GM18505 (cell line): ENCODE results near the gene FHOD3.
A peak's percentile ranks its signal among the peaks of the same experiment; 100 is the strongest.
"Not testable (repeated sequence)": the region's sequence is repeated elsewhere in the genome, so short reads cannot be mapped to it uniquely, and the experiment has no call there.

Source experiments
- ATAC-seq: cut with Tn5 transposase; IDR thresholded peaks from one replicate; pipeline ENCODE4 v1.9.1; 2021; ENCODE audit not compliant: unreplicated experiment
- POLR2A ChIP-seq: IDR thresholded peaks from 4 replicates; pipeline ENCODE4 v1.6.1; 2011; ENCODE audit warnings: borderline replicate concordance; ENCODE audit not compliant: insufficient read depth, insufficient read length; ENCODE audit errors: extremely low read depth

FHOD3 gene

DNA sequence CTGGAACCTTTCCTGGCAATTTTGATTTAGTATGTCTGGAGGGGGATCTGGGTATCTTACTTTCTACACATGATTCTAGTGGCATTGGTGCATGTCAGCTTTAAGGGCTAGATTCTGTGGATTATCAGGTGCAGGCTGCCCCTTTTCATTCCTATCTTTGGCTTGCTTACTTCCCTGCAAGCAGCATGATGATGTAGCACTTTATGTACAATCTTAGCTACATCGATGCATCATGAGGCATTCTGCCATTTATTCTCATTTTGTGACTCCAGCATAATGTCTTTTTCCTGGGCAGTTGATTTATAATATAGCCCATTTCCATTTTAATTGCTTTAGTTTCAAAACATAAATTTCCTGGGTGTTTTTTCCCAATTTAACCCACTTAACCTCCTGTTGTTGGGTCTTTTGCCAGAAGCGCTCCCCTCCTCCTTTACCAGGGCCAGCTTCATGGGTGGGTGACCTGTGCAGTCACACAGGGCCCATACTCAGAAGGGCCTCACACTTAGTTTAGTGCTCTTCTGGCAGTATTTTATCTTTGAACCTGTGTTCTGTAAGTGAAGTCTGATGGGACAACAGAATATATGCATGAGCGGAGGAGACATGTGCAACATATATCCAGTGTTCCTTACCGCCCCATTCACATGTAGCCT is 495.2 kb downstream of the FHOD3 start:
- no peak for TF ChIP-seq POLR2A
- no peak for ATAC-seq

DNA sequence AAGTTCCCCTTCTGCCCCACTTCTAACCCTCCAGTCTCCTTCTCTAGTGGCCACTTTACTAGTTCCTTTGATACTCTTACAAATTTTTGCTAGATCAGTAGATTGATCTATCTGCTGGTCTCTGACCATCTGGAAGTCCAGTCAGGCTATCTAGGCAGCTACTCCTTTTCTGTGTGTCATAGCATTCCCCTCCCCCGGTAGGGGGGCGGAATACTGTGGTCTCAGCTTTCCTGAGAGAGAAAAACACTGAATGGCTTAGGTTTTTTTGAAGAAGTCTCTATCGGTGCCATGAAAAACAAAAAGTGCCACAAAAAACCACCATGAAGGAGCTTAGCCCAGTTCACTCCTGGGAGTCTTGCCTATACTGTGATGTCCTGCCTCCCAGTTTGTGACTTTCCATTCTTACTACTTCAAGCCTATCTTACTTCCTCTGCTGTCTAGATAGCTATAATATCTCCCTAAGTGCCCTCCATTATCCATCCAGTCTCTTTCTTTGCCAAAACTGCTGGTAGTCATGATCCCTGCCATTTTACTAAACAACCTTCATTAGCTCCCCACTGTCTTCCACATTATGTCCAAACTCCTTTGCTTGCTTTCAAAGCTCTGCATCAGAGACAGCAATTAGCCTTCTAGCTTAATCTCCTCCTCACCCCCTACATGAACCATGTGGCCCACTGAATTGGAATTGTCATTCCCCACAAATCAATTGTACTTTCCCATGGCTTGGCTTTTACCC is 501.4 kb downstream of the FHOD3 start:
- ATAC-seq: no peak
- no peak for TF ChIP-seq POLR2A

DNA sequence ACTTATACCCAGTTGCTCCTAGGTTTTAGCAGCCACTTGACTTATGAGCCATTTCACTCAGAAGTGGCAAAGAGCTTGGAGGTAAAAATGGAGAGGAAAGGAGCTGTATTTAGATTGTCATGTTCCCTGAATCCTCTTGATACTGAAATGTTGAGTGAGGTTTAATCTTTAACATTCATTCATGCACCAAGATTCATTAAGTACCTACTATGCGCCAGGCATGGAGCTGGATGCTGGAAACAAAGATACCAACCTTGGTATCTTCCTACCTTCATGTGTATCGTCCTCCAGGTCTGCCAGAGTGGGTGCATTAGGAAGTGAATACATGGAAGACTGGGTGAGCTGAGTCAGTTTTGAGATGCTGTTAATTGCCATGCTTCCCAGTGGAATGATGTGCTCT is 507.6 kb downstream of the FHOD3 start:
- TF ChIP-seq POLR2A: no peak
- ATAC-seq: no peak

DNA sequence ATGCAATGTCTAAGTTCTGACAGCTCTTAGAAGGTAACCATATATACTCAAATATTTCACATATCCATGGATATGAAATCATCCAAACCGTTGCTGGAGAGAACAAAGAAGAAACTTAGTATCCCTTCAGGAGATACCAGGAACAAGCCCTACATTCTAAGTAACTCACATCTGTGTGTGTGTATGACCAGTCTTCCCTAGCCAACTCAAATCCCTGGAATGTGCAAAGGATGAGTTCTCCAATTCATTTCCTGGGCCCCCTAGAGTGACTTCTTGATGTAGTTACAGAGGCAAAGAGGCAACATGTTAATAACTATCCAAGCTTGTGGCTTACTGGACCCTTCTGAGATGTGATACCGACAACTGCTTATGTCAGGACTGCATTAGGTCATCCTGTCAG is 511.2 kb downstream of the FHOD3 start:
- no peak for ATAC-seq
- no peak for TF ChIP-seq POLR2A

DNA sequence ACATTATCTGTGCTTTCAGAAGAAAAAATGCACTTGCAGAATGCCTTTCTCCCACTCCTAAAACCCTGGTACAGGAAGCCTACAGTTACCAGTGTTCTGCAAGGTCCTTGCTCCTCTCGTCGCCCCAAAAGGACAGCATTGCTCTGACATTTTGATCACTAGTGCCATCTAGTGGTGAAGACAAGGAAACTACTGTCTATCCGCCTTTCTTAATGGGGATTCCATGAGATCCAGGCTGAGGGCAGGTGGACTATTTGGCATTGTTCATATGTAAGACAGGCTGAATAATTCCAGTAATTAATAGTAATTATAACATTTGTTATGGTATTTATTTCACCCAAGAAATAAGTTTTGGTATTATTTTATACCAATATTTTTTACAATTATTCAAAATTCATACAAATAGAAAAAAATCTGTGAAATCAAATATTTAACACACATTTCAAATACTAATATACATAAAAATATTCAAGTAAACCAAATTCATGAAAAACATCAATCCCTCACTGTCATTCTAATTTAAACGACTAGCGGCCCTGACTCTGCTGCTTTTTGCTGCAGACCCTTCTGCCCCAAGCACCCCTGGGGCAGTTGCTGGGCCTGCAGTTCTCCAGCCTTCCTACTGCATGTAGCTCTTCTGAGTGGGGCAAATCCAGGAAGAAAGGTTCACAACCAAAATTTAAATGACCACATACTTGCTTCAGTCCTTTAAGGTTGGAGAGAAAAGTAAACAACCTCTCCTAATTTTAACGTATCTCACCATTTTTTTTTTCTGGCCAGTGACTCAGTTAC is 512.3 kb downstream of the FHOD3 start:
- no peak for TF ChIP-seq POLR2A
- ATAC-seq: peak; percentile 96

DNA sequence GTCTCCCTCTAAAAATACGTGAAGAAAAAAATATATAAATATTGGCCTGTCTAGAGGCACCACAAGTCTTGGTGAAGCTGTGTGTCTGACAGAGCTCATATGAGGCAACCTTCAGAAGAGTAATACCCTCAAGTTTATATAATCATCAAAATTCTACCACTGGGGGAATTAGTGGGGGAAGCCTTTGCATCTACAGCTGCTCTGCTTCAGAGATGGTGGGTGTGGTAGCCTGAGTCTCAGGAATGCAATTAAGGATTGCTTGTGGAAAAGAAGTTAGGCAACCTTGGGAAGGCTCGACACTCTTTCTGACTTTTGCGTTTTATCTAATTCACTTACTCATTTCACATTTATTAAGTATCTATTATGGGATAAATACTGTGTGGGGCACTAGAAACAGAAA is 513.9 kb downstream of the FHOD3 start:
- no peak for TF ChIP-seq POLR2A
- ATAC-seq: no peak

DNA sequence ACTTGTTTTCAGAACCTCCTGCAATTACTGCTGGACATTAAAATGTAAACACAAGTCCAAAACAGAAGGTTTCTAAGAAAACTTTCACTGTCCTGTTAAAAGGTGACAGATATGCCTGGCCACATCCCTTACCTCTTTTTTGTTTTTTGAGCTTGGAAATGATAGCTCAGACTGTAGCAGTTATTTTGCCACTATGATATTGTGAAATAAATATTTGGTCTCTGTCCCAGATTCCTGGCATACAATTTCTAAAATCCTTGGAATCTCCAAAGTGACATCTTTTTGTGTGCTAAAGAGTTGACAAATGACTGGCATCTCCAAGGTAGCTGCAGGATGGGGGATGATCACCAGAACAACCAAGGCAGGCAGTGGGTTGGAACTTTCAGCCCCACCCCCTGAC is 514.4 kb downstream of the FHOD3 start:
- no peak for TF ChIP-seq POLR2A
- no peak for ATAC-seq

DNA sequence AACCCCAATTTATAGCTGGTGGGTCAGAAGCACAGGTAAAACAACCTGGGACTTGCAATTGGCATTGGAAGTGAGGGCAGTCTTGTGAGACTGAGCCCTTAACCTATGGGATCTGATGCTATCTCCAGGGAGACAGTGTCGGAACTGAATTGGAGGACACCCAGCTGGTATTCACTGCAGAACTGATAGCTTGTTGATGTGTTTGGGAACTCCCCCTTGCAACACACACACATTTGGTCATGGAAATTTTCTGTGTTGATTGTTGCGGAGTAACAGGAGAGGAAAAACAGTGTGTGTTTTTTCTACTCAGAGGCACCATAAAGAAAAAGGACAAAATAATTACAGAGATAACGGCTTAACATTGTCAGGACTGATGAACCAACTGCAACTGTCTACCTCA is 515.2 kb downstream of the FHOD3 start:
- ATAC-seq: no peak
- TF ChIP-seq POLR2A: no peak

DNA sequence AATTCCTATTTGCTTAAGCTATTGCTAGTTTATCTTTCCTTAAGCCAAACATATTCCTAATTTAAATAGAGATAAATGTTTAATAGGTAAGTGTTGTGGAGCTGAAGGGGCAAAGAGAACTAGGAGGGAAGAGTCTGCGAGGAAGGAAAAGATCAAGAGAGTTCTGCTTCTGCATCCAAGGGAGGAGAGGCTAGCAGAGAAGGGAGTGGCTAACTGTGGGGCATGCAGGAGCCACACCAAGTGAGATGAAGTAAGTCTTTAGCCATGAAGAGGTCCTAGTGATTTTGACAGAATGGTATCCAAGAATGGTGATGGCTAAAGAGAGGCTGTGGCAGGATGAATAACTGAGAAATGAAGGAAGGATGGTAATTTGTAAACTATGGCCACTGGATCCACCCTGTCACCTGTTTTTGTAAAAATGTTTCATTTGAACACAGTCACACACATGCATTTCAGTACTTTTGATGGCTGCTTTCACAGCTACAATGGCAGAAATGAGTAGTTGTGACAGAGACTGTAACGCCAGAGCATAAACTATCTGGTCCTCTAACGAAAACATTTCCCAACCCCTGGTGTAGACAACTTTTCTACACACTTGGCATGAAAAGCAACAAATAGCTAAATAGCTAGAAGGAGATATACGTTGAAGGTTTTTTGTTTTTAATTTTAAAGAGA is 515.7 kb downstream of the FHOD3 start:
- no peak for ATAC-seq

DNA sequence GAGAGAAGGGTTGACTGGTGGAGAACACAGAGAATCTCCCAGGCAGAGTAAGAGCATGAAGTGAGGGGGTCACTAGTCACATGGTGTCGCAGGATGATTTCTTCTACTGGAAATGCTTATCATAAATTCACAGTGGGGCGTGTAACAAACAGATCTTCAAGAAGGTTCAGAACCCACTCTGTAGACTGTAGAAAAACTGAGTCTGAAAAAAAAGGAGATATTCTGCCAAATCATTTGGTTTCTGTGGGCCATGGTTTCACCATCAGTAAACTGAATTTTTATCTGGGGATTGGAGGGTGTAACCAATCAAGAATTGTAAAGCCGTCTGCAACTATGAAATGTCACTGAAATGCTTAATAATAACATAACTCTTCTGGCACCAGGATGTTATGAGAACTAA is 516.3 kb downstream of the FHOD3 start:
- ATAC-seq: no peak
- TF ChIP-seq POLR2A: no peak

More for the DNA sequence above, 515.7 kb downstream of the FHOD3 start:
- TF ChIP-seq POLR2A: no peak

DNA sequence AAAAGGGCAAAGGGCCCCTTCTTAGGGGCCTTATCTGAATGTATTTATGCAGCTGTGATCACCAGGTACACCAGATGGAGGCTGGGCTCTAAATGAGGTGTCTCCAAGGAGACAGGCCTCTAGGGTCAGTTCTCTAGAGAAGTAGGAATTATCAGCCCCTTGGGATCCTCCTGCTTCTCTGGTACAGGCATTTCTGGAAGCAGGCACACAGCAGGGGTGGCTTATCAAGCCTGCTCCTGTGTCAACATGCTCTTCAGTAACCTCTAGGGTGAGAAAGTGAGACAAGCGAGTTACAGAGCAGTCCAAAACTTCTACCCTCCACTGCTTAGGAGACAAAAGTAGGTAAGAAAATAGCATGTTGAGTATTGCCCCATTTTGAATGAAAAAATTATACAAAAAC is 517.5 kb downstream of the FHOD3 start:
- ATAC-seq: no peak
- no peak for TF ChIP-seq POLR2A

DNA sequence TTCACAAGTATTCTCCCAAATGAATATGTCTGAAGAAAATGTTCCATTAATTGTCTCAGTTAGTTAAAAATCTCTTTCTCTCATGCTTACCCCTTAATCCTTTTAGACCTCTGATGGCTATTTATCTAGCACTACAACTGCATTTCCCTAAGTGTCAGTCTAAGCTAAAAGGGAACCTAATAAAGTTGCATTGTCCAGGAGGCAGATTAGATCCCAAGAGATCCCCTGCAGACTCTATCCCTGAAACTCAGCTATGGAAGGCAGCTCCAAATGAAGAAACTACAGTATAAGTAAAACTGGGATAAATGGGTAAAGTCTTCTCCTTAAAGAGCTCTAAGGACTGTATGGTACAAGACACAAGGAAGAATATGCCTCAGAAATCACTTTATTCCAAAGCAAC is 518.6 kb downstream of the FHOD3 start:
- not testable (repeated sequence) for ATAC-seq

DNA sequence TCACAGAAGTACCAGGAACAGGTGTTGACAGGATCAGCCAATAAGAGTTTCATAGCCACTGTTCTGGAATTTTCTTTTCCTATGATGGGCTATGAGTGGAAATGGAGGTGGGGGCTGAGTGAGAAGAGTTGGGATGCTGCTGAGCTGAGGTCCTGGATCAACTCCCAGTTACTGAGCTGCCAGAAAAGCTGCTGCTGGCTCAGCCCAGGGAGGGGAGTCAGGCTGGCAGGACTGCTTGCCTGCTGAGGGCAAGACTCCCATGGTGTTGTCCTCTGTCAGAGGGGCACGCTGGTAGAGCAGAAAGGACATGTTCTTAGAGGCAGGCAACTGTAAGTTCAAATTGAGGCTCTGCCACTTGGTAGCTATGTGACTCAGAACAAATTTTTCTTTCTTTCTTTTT is 519.5 kb downstream of the FHOD3 start:
- no peak for TF ChIP-seq POLR2A
- ATAC-seq: no peak
